ENCODE results near the gene CCDC180.

DNA sequence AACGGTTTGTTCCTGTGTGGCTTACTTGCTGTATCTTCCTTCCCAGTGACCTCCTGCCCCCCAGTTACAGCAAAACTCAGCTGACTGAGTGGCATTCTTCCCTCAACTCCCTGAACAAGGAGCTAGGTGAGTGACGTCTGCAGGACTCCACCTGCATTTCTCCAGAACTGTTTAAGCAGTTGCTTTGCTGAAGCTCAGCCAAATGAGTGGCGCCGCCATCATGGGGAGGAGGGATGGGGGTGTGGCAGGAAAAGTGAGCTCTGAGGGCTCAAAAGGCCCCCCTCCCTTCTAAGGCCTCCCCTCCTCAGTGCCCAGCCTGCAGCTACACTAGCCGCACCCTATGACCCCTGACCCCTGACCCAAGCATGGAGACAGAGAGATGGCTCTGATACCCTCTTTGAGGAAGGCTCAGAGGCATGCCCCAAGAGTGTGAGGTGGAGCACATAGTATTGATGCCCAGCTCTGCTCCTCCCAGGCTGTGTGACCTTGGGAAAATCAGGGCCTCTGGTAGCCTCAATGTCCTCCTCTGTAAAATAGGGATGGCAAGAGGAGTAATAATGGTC is 12.7 kb downstream of the CCDC180 start:
- TF ChIP-seq POLR2AphosphoS5 (IDR thresholded peaks at IDR 0.05; ENCODE audit: borderline replicate concordance, low read depth, low read length) (no peak), EZH2 (IDR thresholded peaks at IDR 0.05) (no peak), FOXP2 (optimal IDR thresholded peaks at IDR 0.05; ENCODE audit: control extremely low read depth, extremely low read length, insufficient read depth) (no peak)
